ENCODE results near the gene TDP2. TPM values are rescaled to one million over a fixed set of nuclear protein-coding genes. Genes with fewer than 3 reads are reported as not detected.
"Not testable (repeated sequence)": the region's sequence is repeated elsewhere in the genome, so short reads cannot be mapped to it uniquely, and the experiment has no call there.

TDP2 gene
- total RNA-seq, 1 experiment from 2014 or later, result 30.2 TPM

DNA sequence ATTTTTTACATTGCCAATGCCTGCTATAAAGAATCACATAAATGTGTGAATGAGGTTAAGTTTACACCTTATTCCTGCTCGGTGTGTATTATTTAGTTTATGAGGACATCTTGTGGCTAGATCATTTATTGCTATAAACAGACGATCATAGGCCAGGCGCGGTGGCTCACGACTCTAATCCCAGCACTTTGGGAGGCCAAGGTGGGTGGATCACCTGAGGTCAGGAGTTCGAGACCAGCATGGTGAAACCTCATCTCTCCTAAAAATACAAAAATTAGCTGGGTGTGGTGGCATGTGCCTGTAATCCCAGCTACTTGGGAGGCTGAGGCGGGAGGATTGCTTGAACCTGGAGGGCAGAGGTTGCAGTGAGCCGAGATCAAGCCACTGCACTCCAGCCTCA is 28.9 kb upstream of the TDP2 start:
- POLR2A ChIA-PET, CTCF ChIA-PET: not testable (repeated sequence)
- peak; percentile 95 for ATAC-seq

DNA sequence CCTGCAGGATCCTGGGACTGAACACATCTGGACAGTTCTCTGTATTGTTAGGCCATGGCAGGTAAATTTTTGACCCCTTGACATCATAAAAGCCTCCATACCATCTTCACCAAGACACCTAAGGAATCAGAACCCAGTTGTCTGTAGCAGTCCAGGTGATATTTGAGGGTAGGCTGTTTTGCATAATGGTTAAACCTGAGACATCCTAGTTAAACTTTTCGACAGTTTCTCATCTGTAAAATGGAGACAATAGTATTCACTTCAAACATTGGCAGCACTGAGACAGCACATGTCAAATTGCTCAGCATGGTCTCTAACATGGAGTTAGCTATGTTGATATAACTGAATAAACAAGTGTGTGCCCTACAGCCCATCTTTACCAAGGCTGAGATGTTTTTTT is 27.5 kb upstream of the TDP2 start:
- no peak overlapping the region for H3K9ac ChIP-seq (ENCODE audit: low read length)
- no peaks in the 10 kb centered on the region for H3K79me2 ChIP-seq (ENCODE audit: insufficient read depth, low read length)
- H3K9me3 ChIP-seq (ENCODE audit: control insufficient read depth in 1 of 2, insufficient read depth in 1 of 2, low read depth in 1 of 2, low read length in 2 of 2), result no peaks in the 10 kb centered on the region
- H3K4me3 ChIP-seq (replicated peaks in 1 of 2; ENCODE audit: low read depth in 1 of 2, low read length in 2 of 2), result no peak overlapping the region
- no peak overlapping the region for H2AFZ ChIP-seq (ENCODE audit: low read depth, low read length, poor library complexity, severe bottlenecking)
- ChIA-PET CTCF (interaction anchor here (1.3 kb wide), 1 partner anchor 113 kb away, joined by 4 read pairs; no protein-coding TSS in a partner anchor), RAD21 (ENCODE audit: low non-redundant PET in 1 of 2, low total read pairs in 2 of 2, uncharacterized antibody in 2 of 2, unreplicated experiment in 2 of 2) (no interaction called here), POLR2A (no interaction called here)
- H3K9me2 ChIP-seq (ENCODE audit: insufficient read depth), result no peaks in the 10 kb centered on the region
- TF ChIP-seq FOSL1 (IDR thresholded peaks at IDR 0.05; ENCODE audit: low read depth), result no peak
- H3K27me3 ChIP-seq (ENCODE audit: insufficient read depth, low read length), result no peaks in the 10 kb centered on the region
- no peaks in the 10 kb centered on the region; a peak in 1 of 4 replicates for H3K36me3 ChIP-seq (ENCODE audit: control insufficient read depth in 1 of 2, insufficient read depth in 2 of 2, low read length in 2 of 2)
- no peak overlapping the region for H3K27ac ChIP-seq (ENCODE audit: low read depth, low read length)
- H3K4me1 ChIP-seq (ENCODE audit: control insufficient read depth in 1 of 2, insufficient read depth in 2 of 2, low read length in 2 of 2), result no peaks in the 10 kb centered on the region
- H4K20me1 ChIP-seq (ENCODE audit: insufficient read depth), result no peaks in the 10 kb centered on the region
- ATAC-seq, result no peak
- no TSS peak for BruUV-seq (replicated peaks)
- intact Hi-C loops (cut with micrococcal nuclease), result no loop called here
- no peak overlapping the region for H3K4me2 ChIP-seq (ENCODE audit: low read length)
- DNase-seq (ENCODE audit: low read depth, low spot score), result no peak

More for the DNA sequence above, 28.9 kb upstream of the TDP2 start:
- H3K27me3 ChIP-seq (ENCODE audit: insufficient read depth, low read length); H2AFZ ChIP-seq (ENCODE audit: low read depth, low read length, poor library complexity, severe bottlenecking); H3K27ac ChIP-seq (ENCODE audit: low read depth, low read length); BruUV-seq (replicated peaks); H3K9ac ChIP-seq (ENCODE audit: low read length); H3K4me2 ChIP-seq (ENCODE audit: low read length); H3K79me2 ChIP-seq (ENCODE audit: insufficient read depth, low read length); H4K20me1 ChIP-seq (ENCODE audit: insufficient read depth); H3K9me3 ChIP-seq (ENCODE audit: control insufficient read depth in 1 of 2, insufficient read depth in 1 of 2, low read depth in 1 of 2, low read length in 2 of 2); H3K4me1 ChIP-seq (ENCODE audit: control insufficient read depth in 1 of 2, insufficient read depth in 2 of 2, low read length in 2 of 2); H3K9me2 ChIP-seq (ENCODE audit: insufficient read depth); H3K4me3 ChIP-seq (replicated peaks in 1 of 2; ENCODE audit: low read depth in 1 of 2, low read length in 2 of 2); H3K36me3 ChIP-seq (ENCODE audit: control insufficient read depth in 1 of 2, insufficient read depth in 2 of 2, low read length in 2 of 2): not testable (repeated sequence)
- intact Hi-C loops (cut with micrococcal nuclease), result loop anchor here (1.0 kb wide), 4 partner anchors 114 to 412 kb away; no protein-coding TSS in a partner anchor
- RAD21 ChIA-PET (ENCODE audit: low non-redundant PET in 1 of 2, low total read pairs in 2 of 2, uncharacterized antibody in 2 of 2, unreplicated experiment in 2 of 2), result interaction anchor here in 1 of 2 experiments (1.3 kb wide), 1 partner anchor 114 kb away, joined by 3 read pairs; no protein-coding TSS in a partner anchor
- TF ChIP-seq RAD21 (IDR thresholded peaks at IDR 0.05; ENCODE audit: low read depth), result peak; percentile 83
- TF ChIP-seq, protein P1, sequence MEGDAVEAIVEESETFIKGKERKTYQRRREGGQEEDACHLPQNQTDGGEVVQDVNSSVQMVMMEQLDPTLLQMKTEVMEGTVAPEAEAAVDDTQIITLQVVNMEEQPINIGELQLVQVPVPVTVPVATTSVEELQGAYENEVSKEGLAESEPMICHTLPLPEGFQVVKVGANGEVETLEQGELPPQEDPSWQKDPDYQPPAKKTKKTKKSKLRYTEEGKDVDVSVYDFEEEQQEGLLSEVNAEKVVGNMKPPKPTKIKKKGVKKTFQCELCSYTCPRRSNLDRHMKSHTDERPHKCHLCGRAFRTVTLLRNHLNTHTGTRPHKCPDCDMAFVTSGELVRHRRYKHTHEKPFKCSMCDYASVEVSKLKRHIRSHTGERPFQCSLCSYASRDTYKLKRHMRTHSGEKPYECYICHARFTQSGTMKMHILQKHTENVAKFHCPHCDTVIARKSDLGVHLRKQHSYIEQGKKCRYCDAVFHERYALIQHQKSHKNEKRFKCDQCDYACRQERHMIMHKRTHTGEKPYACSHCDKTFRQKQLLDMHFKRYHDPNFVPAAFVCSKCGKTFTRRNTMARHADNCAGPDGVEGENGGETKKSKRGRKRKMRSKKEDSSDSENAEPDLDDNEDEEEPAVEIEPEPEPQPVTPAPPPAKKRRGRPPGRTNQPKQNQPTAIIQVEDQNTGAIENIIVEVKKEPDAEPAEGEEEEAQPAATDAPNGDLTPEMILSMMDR (IDR thresholded peaks at IDR 0.05 in 2 of 3, conservative IDR thresholded peaks at IDR 0.05 in 1 of 3; ENCODE audit: borderline replicate concordance in 1 of 3, insufficient read depth in 1 of 3, low read depth in 2 of 3, low read length in 2 of 3), result peak in 2 of 3 experiments; percentile 55 to 77; a peak in 4 of 6 replicates
- peak; percentile 28 for DNase-seq (ENCODE audit: low read depth, low spot score)

All from HCT116 (cell line).